HG03135 (cell line): ENCODE data around the gene GTF2A2.
"Not testable (repeated sequence)": the region's sequence is repeated elsewhere in the genome, so short reads cannot be mapped to it uniquely, and the experiment has no call there.

ENCODE experiments used
- ATAC-seq: cut with Tn5 transposase; IDR thresholded peaks from one replicate; pipeline ENCODE4 v1.9.1; 2021; ENCODE audit warnings: mild to moderate bottlenecking, moderate library complexity; ENCODE audit not compliant: unreplicated experiment

The GTF2A2 gene

GRCh38 chr15:59674361-59674877 lies 17.1 kb upstream of the GTF2A2 start:
- ATAC-seq: no peak

GRCh38 chr15:59668556-59668955 lies 11.2 kb upstream of the GTF2A2 start:
- no peak for ATAC-seq

GRCh38 chr15:59662260-59662659 lies 4.9 kb upstream of the GTF2A2 start:
- no peak for ATAC-seq

GRCh38 chr15:59659366-59659765 lies 2.1 kb upstream of the GTF2A2 start:
- no peak for ATAC-seq

- no peak for ATAC-seq
Measured at GRCh38 chr15:59657635-59658125, 365 bp upstream of the GTF2A2 start.

GRCh38 chr15:59654046-59654445 lies 3.3 kb downstream of the GTF2A2 start:
- ATAC-seq: no peak

GRCh38 chr15:59649603-59650002 lies 7.7 kb downstream of the GTF2A2 start:
- no peak for ATAC-seq

- ATAC-seq: no peak
Measured at GRCh38 chr15:59647085-59647484, 10.2 kb downstream of the GTF2A2 start.

GRCh38 chr15:59646277-59646676 lies 11.0 kb downstream of the GTF2A2 start:
- ATAC-seq: no peak

GRCh38 chr15:59645812-59646211 lies 11.5 kb downstream of the GTF2A2 start:
- not testable (repeated sequence) for ATAC-seq

- ATAC-seq: no peak
Measured at GRCh38 chr15:59644756-59645155, 12.6 kb downstream of the GTF2A2 start.

GRCh38 chr15:59642351-59642750 lies 15.0 kb downstream of the GTF2A2 start:
- no peak for ATAC-seq

- ATAC-seq: not testable (repeated sequence)
Measured at GRCh38 chr15:59637507-59637906, 19.8 kb downstream of the GTF2A2 start.

GRCh38 chr15:59636184-59636583 lies 21.1 kb downstream of the GTF2A2 start:
- ATAC-seq: no peak

- ATAC-seq: no peak
Measured at GRCh38 chr15:59632714-59633113, 24.6 kb downstream of the GTF2A2 start.

- no peak for ATAC-seq
Measured at GRCh38 chr15:59622289-59622688, 35.0 kb downstream of the GTF2A2 start.

- no peak for ATAC-seq
Measured at GRCh38 chr15:59618406-59618805, 38.9 kb downstream of the GTF2A2 start.

- no peak for ATAC-seq
Measured at GRCh38 chr15:59616379-59616778, 40.9 kb downstream of the GTF2A2 start.

- ATAC-seq: no peak
Measured at GRCh38 chr15:59615661-59616060, 41.7 kb downstream of the GTF2A2 start.

- ATAC-seq: no peak
Measured at GRCh38 chr15:59614153-59614552, 43.2 kb downstream of the GTF2A2 start.

GRCh38 chr15:59611276-59612260 lies 45.7 kb downstream of the GTF2A2 start, which contains the start of gene GCNT3:
GCNT3 (plus strand) TSS chr15:59611783; CDS start chr15:59618239, 6,456 bp downstream.
- ATAC-seq: no peak
